Adrenal gland (tissue), 5 donors: Measurements from ENCODE around the gene ARPC1A.
A peak's percentile ranks its signal among the peaks of the same experiment; 100 is the strongest.
"Not testable (repeated sequence)": the region's sequence is repeated elsewhere in the genome, so short reads cannot be mapped to it uniquely, and the experiment has no call there.

Experiments
- POLR2A ChIP-seq, 2 donors: fragments of 450-650 bp; IDR thresholded peaks; one replicate each; pipeline ENCODE4 v1.6.1; 2017; ENCODE audit warnings: antibody characterized with exemption in 2 of 2, mild to moderate bottlenecking in 2 of 2, moderate library complexity in 1 of 2
- TF ChIP-seq, protein P1 (sequence below), 6 experiments: fragments of 450-650 bp in 4 of 6; fragments of 200-600 bp in 2 of 6; sonication (generic) in 1 of 6; IDR thresholded peaks; 1 replicate in 5 of 6; 2 replicates in 1 of 6; pipeline versions ENCODE4 v1.5.1 to v1.8.0; 2016 to 2021; ENCODE audit warnings: antibody characterized with exemption in 6 of 6, mild to moderate bottlenecking in 2 of 6, moderate library complexity in 1 of 6
- donor health status: DM: no; HTN: no; CAD: no.

DNA sequence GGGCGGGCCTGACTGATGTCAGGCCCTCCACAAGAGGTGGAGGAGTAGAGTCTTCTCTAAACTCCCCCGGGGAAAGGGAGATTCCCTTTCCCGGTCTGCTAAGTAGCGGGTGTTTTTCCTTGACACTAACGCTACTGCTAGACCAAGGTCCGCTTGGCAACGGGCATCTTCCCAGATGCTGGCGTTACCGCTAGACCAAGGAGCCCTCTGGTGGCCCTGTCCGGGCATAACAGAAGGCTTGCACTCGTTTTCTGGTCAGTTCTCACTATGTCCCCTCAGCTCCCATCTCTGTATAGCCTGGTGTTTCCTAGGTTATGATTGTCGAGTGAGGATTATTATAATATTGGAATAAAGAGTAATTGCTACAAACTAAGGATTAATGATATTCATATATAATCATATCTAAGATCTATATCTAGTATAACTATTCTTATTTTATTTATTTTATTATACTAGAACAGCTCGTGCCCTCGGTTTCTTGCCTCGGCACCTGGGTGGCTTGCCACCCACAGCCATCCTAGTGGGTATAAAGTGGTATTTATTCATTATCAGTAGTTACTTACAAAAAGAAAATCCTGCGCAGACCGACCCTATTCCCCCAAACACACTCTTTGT is 89.9 kb downstream of the ARPC1A start:
- TF ChIP-seq, protein P1, sequence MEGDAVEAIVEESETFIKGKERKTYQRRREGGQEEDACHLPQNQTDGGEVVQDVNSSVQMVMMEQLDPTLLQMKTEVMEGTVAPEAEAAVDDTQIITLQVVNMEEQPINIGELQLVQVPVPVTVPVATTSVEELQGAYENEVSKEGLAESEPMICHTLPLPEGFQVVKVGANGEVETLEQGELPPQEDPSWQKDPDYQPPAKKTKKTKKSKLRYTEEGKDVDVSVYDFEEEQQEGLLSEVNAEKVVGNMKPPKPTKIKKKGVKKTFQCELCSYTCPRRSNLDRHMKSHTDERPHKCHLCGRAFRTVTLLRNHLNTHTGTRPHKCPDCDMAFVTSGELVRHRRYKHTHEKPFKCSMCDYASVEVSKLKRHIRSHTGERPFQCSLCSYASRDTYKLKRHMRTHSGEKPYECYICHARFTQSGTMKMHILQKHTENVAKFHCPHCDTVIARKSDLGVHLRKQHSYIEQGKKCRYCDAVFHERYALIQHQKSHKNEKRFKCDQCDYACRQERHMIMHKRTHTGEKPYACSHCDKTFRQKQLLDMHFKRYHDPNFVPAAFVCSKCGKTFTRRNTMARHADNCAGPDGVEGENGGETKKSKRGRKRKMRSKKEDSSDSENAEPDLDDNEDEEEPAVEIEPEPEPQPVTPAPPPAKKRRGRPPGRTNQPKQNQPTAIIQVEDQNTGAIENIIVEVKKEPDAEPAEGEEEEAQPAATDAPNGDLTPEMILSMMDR (IDR thresholded peaks at IDR 0.05) = peak; percentile 57 to 81 (median 68)
- TF ChIP-seq POLR2A (IDR thresholded peaks at IDR 0.05) = not testable (repeated sequence)
